B cell (primary cell): ENCODE results near the gene SLC27A3.

Source experiments
- CTCF ChIP-seq: fragments of 200-600 bp; IDR thresholded peaks from one replicate; pipeline ENCODE4 v1.8.0; 2022; ENCODE audit warnings: antibody characterized with exemption, mild to moderate bottlenecking
- EZH2 ChIP-seq: IDR thresholded peaks from 2 replicates; pipeline ENCODE4 v1.6.1; 2012; ENCODE audit warnings: borderline replicate concordance, low read depth, mild to moderate bottlenecking, moderate library complexity, low read length; ENCODE audit not compliant: insufficient read depth, poor library complexity, severe bottlenecking

GRCh38 chr1:153735090-153735420, 40.2 kb upstream of the SLC27A3 start:
- TF ChIP-seq EZH2 (no peak), CTCF (no peak)
